Fibroblast of skin of right quadriceps (primary cell): Measurements from ENCODE around the gene TRMT61A.
"Not testable (repeated sequence)": the region's sequence is repeated elsewhere in the genome, so short reads cannot be mapped to it uniquely, and the experiment has no call there.

Experiments used
- DNase-seq: peaks from one replicate; pipeline ENCODE4 v3.0.0-alpha.2; 2013

The TRMT61A gene

DNA sequence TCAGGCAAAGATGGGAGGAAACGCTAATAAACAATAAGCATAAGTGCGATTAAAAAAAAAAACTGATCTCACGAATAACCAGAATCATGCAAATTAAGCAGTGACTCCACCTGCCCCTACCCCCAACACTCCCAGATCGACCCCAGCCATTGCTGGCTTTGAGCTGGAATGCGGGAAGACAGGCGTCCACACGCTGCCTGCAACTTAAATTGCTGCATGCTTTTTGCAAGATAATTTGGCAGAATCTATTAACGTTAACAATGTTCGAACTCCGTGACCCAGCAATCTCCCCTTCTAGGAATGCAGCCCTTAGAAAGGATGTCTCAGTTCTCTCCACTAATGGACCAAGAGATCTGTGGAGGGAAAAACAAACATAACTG, 5.4 kb upstream of the TRMT61A start:
- no peak for DNase-seq

GRCh38 chr14:103524002-103524935, 4.7 kb upstream of the TRMT61A start:
- DNase-seq: no peak

GRCh38 chr14:103525430-103526246, 3.4 kb upstream of the TRMT61A start:
- DNase-seq: not testable (repeated sequence)

DNA sequence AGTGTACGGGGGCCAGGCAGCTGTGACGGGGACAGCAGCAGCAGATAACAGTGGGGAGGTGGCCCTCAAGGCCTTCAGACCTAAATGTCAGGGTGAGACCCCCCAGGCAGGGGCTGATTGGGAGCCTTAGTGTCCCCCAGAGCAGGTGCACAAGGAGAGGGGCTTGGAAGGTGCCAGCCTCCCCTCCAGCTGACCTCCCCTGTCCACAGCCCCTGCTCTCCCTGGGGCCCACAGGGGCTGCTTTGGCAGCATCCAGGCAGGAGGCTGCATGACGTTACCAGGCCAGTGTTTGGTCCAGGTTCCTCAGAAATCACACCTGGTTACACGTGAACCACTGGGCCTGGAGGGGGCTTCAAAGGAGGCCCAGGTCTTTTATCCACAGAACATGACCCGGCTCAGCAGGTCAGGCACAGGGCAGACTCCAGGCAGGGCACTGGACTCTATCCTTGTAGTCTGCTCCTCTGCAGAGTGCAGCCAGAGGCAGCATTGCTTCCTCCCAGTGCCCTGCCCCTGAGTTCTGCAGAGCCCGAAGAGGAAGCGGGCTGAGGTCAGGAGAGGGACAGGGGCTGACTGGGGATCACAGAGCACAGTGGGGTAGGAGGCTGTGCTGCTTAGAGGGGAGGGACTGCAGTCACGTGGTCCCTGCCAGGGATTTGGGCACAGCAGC, 2.6 kb upstream of the TRMT61A start:
- DNase-seq: no peak

- DNase-seq: no peak
Measured at GRCh38 chr14:103526914-103527248, 2.1 kb upstream of the TRMT61A start.

DNA sequence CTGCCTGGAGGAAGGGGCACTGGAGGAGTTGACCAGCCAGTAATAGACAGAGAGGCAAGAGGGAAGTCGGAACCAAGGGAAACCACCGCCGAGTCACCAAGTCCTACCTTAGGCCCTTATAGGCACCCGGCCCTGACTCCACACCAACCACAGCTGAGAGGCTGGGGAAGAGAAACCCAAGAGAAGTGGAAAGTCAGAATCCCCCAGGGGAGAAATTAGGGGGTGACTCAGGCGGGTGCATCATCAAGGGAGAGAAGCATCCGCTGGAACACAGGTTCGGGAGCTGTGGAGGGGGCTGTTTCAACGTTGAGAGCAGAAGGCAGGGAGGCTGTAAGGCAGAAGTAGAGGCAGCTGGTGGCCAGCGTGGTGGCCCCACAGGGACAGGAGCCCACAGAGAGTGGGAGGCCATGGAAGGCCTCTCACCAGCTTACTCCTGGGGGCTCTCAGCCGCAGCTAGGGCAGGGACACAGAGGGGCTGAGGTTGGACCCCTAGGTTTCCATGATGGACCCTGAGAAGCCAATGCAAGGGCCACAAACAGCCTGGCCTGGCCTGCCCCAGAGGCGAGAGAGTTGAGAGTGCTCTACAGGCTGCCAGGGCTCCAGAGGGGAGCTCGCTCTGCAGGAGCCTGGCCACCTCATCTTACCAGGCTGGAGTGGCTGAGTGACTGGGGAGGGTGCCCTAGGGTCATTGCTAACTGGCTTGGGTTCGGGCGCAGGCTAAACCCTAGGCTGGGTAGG, 1.4 kb upstream of the TRMT61A start:
- DNase-seq: peak; percentile 73

DNA sequence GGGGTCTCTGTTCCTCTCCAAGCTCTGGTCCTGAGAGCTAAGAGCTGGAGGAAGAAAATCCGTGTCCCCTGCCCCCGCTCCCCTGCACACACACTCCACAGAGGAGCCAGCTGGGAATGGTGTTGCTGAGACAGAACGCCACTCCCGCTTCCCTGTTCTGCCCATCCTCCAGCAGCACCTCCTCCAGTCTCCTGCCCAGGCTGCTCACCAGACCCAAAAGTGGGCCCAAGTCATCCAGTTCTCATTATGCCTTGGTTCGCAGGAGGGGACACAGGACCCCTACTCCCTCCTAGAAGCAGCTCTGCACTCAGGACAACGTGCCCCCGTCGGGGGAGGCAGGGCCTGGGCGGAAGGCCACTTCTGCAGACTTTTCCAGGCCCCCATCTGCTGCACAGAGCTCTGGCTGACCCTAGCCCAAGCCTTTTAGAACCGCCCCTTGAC, 830 bp upstream of the TRMT61A start:
- DNase-seq: peak; percentile 25

- no peak for DNase-seq
Measured at GRCh38 chr14:103529383-103530365, 678 bp downstream of the TRMT61A start.

DNA sequence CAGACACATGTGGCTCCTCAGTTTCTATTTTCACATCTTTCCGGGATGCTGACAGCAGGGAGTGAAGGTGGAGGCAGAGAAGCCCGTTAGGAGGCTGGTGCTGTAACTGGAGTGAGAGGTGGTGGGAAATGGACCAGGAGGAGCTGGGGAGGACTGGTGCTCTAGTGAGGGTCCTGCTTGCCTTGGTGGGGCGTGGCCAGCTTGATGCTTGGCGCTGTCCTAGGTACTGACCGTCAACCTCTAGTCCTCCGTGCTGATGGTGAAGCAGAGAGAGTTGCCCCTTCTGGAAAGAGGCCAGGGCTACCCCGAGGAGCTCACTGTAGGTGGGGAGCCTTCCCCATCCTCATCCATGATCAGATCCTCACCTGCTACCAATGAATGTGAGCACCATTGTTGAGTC, 1.4 kb downstream of the TRMT61A start:
- no peak for DNase-seq

GRCh38 chr14:103530831-103531230, 1.8 kb downstream of the TRMT61A start:
- no peak for DNase-seq

- DNase-seq: no peak
Measured at GRCh38 chr14:103531421-103532215, 2.6 kb downstream of the TRMT61A start.

DNA sequence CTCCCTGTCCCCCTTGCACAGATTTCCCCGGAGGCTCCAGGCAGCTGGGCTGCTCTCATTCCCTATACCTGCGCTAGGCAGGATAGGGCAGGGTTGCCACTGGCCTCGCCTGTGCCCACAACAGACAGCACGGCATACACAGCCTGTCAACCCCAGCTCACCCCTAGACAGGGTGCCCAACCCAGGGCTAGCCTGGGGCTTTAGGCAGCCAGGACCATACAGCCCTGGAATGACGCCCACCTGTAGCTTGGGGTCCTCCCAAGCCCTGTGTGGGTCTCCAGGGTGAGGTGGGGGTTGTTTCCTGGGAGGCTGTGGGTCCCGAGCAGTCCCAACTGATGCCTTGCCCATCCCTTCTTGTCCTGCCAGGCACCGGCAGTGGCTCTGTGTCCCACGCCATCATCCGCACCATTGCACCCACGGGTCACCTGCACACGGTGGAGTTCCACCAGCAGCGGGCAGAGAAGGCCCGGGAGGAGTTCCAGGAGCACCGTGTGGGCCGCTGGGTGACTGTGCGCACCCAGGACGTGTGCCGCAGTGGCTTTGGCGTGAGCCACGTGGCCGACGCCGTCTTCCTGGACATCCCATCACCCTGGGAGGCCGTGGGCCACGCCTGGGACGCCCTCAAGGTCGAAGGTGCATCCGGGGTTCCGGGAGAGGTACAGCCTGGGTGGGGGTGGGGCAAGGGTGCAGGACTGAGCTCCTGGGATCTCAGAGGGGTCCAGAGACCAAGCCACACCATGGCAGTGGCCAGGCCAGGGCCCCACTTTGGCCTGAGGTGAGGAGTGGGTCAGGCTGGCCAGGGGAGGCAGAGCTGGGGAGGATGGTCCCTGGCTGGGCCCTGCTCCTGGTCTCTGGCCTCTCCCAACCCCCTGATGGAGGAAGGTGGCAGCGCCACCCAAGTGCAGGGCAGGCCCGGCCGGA, 3.5 kb downstream of the TRMT61A start:
- no peak for DNase-seq

- no peak for DNase-seq
Measured at GRCh38 chr14:103533137-103533998, 4.4 kb downstream of the TRMT61A start.

DNA sequence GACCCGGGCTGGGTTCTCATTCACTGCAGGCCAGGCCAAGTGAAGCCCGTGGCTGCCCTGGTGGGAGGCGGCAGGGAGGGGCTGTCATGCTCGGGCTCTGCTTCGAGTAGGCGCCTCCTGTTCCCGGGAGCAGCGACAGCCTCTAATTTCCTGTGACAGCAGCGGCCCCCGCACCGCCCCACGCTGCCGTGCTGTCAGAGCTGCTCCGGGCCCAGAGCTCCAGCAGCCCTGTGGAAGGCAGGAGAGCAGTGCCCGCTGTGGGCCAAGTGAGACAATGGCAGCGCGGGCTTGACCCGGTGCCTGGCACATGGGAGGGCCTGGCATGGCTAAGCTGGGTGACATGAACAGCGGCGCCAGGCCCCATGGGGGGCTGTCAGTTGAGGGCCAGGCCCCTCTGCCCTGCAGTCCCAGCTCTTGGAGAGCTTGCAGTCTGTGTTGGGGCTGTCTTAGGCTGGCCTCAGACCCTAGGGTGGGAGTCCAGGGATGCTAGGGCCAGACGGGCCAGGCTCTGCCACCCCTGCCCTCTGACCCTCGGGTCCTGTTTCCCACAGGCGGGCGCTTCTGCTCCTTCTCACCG, 5.1 kb downstream of the TRMT61A start:
- no peak for DNase-seq

- DNase-seq: no peak
Measured at GRCh38 chr14:103534576-103535061, 5.6 kb downstream of the TRMT61A start.

DNA sequence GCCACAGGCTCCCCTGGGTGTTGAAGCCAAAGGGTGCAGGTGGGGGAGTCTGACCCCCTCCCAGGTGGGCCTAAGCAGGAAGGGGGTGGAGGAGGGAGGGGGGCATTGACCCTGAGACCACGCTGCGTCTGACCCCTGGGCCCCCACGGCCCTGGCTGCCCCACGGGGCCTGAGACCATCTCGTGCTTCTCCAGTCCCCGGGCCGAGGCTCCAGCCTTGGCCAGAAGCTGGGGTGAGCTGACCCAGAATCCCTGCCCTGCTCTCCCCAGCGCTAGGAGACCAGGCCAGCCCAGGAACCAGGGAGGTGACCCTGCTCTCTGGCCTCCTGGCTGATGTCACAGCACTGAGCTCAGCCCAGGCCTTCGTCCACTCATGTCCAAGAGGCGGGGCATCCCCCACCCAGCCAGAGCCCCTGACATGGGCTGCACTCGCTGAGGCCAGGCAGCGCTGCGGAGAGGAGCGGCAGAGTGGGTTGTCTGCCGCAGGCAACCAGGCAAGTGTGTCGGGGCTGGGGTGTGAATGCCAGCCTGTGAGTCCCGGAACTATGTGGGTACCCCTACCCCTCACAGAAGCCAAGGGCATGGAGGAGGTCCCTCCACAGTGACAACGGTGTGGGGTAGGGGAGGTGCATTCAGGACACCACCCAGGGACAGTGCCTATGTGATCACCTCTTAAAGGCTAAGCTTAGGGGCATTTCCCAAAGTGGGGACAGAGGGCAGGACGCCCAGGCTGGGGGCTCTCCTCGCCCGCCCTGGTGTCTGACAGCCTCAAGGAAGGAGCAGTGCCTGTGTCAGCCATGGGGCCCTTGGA, 6.3 kb downstream of the TRMT61A start:
- DNase-seq: no peak
